Measurements from ENCODE around the gene CSAD. TPM values are rescaled to one million over a fixed set of nuclear protein-coding genes. Genes with fewer than 3 reads are reported as not detected.

The CSAD gene
- total and polyA plus RNA-seq, 2 of the 13 experiments (the other 11 are each of a cell fraction or from before 2014, with no cell fraction given) = 7.2 to 23.5 TPM

DNA sequence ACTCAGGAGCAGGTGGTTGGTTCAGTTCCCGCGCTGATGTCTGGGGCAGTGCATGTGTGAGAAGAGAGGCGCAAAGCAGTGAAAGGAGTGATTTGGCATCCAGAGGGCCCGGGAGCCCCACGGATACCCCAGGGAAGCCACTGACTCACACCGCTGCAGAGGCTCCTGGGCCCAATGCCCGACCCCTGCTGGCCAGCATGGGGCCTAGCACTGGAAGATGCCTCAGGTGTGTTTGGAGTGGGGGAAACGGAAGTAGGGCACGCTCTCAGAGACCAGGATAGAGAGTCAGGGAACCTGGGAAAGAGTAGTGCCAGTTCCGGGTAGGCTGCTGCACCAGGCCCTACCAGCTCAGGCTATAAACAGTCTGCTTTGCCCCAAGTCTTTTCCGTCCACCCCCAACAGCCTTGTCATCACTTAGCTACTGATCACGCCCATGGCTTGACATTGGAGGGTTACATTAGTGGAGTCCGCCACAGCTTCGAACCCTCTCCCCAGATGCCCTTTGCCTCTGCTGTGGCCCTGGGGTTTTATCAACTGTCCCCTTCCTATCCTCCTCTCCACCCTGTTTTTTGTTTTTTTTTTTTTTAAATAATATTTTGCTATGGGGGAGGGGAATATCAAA is 9.5 kb upstream of the CSAD start (continued):
- TF ChIP-seq CTCF (CRISPR knock-in tag; IDR thresholded peaks at IDR 0.05) (peak; percentile 86), ZNF34 (CRISPR knock-in tag; IDR thresholded peaks at IDR 0.05; ENCODE audit: borderline replicate concordance) (no peak), REPIN1 (CRISPR knock-in tag; IDR thresholded peaks at IDR 0.05; ENCODE audit: borderline replicate concordance, low read depth) (0 out of 2 replicates have a peak, but pooled peaks have one; percentile 18), SOX6 (IDR thresholded peaks at IDR 0.05) (no peak), SOX6 (CRISPR knock-in tag; IDR thresholded peaks at IDR 0.05) (no peak), ZNF225 (CRISPR knock-in tag; IDR thresholded peaks at IDR 0.05) (no peak), ZNF672 (CRISPR knock-in tag; IDR thresholded peaks at IDR 0.05) (no peak), ZFP62 (CRISPR knock-in tag; IDR thresholded peaks at IDR 0.05) (no peak), GLI4 (CRISPR knock-in tag; IDR thresholded peaks at IDR 0.05; ENCODE audit: borderline replicate concordance) (no peak), ZNF136 (CRISPR knock-in tag; IDR thresholded peaks at IDR 0.05; ENCODE audit: low read depth) (no peak), NFE2L2 (IDR thresholded peaks at IDR 0.05; ENCODE audit: low read length) (no peak), XRCC5 (optimal IDR thresholded peaks at IDR 0.05; ENCODE audit: low read length) (peak; percentile 87), ZNF772 (CRISPR knock-in tag; IDR thresholded peaks at IDR 0.05) (no peak), ZNF343 (CRISPR knock-in tag; IDR thresholded peaks at IDR 0.05) (no peak), MLXIP (CRISPR knock-in tag; IDR thresholded peaks at IDR 0.05; ENCODE audit: borderline replicate concordance) (no peak)
- TF ChIP-seq, protein P1, sequence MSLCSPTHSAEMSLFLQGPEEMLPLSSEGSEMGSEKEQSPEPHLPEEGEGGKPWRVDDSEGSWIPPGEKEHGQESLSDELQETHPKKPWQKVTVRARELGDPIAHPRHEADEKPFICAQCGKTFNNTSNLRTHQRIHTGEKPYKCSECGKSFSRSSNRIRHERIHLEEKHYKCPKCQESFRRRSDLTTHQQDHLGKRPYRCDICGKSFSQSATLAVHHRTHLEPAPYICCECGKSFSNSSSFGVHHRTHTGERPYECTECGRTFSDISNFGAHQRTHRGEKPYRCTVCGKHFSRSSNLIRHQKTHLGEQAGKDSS (CRISPR knock-in tag; IDR thresholded peaks at IDR 0.05; ENCODE audit: borderline replicate concordance, low read depth) = no peak
- TF ChIP-seq, protein P2, sequence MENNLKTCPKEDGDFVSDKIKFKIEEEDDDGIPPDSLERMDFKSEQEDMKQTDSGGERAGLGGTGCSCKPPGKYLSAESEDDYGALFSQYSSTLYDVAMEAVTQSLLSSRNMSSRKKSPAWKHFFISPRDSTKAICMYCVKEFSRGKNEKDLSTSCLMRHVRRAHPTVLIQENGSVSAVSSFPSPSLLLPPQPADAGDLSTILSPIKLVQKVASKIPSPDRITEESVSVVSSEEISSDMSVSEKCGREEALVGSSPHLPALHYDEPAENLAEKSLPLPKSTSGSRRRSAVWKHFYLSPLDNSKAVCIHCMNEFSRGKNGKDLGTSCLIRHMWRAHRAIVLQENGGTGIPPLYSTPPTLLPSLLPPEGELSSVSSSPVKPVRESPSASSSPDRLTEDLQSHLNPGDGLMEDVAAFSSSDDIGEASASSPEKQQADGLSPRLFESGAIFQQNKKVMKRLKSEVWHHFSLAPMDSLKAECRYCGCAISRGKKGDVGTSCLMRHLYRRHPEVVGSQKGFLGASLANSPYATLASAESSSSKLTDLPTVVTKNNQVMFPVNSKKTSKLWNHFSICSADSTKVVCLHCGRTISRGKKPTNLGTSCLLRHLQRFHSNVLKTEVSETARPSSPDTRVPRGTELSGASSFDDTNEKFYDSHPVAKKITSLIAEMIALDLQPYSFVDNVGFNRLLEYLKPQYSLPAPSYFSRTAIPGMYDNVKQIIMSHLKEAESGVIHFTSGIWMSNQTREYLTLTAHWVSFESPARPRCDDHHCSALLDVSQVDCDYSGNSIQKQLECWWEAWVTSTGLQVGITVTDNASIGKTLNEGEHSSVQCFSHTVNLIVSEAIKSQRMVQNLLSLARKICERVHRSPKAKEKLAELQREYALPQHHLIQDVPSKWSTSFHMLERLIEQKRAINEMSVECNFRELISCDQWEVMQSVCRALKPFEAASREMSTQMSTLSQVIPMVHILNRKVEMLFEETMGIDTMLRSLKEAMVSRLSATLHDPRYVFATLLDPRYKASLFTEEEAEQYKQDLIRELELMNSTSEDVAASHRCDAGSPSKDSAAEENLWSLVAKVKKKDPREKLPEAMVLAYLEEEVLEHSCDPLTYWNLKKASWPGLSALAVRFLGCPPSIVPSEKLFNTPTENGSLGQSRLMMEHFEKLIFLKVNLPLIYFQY (CRISPR knock-in tag; IDR thresholded peaks at IDR 0.05; ENCODE audit: borderline replicate concordance) = no peak

All from HepG2 (cell line).